B cell (primary cell): ENCODE data around the gene AURKA.

Experiments used
- CTCF ChIP-seq: fragments of 200-600 bp; IDR thresholded peaks from one replicate; pipeline ENCODE4 v1.8.0; 2022; ENCODE audit warnings: antibody characterized with exemption, mild to moderate bottlenecking
- EZH2 ChIP-seq: IDR thresholded peaks from 2 replicates; pipeline ENCODE4 v1.6.1; 2012; ENCODE audit warnings: borderline replicate concordance, low read depth, mild to moderate bottlenecking, moderate library complexity, low read length; ENCODE audit not compliant: insufficient read depth, poor library complexity, severe bottlenecking

GRCh38 chr20:56433880-56434255 lies 41.9 kb upstream of the AURKA start:
- TF ChIP-seq EZH2 (no peak), CTCF (no peak)
